HCT116 (cell line): ENCODE data around the gene GPR146. TPM values are rescaled to one million over a fixed set of nuclear protein-coding genes. Genes with fewer than 3 reads are reported as not detected.
A peak's percentile ranks its signal among the peaks of the same experiment; 100 is the strongest.

ENCODE experiments used
- ATAC-seq: fragments of 200-7000 bp; cut with Tn5 transposase; 2 replicates; pipeline ENCODE4 v1.9.1; 2020; ENCODE audit warnings: mild to moderate bottlenecking, moderate library complexity
- BruUV-seq: library from RNA; stranded (reverse); fragments of 400-500 nt; replicated peaks from 2 replicates; lab custom pipeline; 2021; lab: Mats Ljungman, UMichigan
- CTCF ChIA-PET: fragments of 300-600 bp; sonication (Branson Sonifier 250); formaldehyde crosslinking; loops from one replicate; lab custom pipeline; 2021; ENCODE audit warnings: antibody characterized with exemption; lab: Charles Lee
- POLR2A ChIA-PET: fragments of 300-600, 350-600 bp; sonication (Branson Sonifier 250); formaldehyde crosslinking; loops from one replicate; lab custom pipeline; 2021; ENCODE audit warnings: antibody characterized with exemption; lab: Charles Lee
- RAD21 ChIA-PET, 2 experiments: fragments of 300-600 bp; sonication (Branson Sonifier 250); formaldehyde crosslinking; loops; one replicate each; lab custom pipeline; 2023; ENCODE audit warnings: low total read pairs in 2 of 2; ENCODE audit not compliant: uncharacterized antibody in 2 of 2, unreplicated experiment in 2 of 2, low non-redundant PET in 1 of 2; lab: Charles Lee
- DNase-seq: peaks from one replicate; pipeline ENCODE4 v3.0.0-alpha.2; 2010; ENCODE audit warnings: low read depth, low spot score
- H2AFZ ChIP-seq: fragments of 200-600 bp; shearing (Covaris generic), sonication (generic); 2 replicates; pipeline ENCODE4 v1.6.1; 2017; ENCODE audit warnings: low read depth, mixed run types, mixed read lengths, antibody characterized with exemption, low read length; ENCODE audit not compliant: poor library complexity, severe bottlenecking
- H3K27ac ChIP-seq: 2 replicates; pipeline ENCODE4 v1.5.1; 2012; ENCODE audit warnings: low read depth, low read length
- H3K27me3 ChIP-seq: fragments of 200-600 bp; sonication (generic); 2 replicates; pipeline ENCODE4 v1.6.1; 2016; ENCODE audit warnings: mixed run types, low read length, mixed read lengths; ENCODE audit not compliant: insufficient read depth
- H3K36me3 ChIP-seq, 2 experiments: fragments of 200-500 bp in 1 of 2; fragments of 200-600 bp in 1 of 2; sonication (Bioruptor generic) in 1 of 2; sonication (generic) in 1 of 2; 2 replicates each; pipeline versions ENCODE4 v1.5.1 to v1.6.1; 2014 to 2016; ENCODE audit warnings: low read length in 2 of 2, inconsistent platforms in 1 of 2, mixed read lengths in 1 of 2, mixed run types in 1 of 2; ENCODE audit not compliant: insufficient read depth in 2 of 2, control insufficient read depth in 1 of 2
- H3K4me1 ChIP-seq, 2 experiments: fragments of 200-600 bp in 1 of 2; sonication (generic) in 1 of 2; 2 replicates each; pipeline versions ENCODE4 v1.5.1 to v1.6.1; 2012 to 2017; ENCODE audit warnings: low read length in 2 of 2, inconsistent platforms in 1 of 2, mild to moderate bottlenecking in 1 of 2, mixed read lengths in 1 of 2, mixed run types in 1 of 2, moderate library complexity in 1 of 2; ENCODE audit not compliant: insufficient read depth in 2 of 2, control insufficient read depth in 1 of 2
- H3K4me2 ChIP-seq: fragments of 200-600 bp; sonication (generic); 2 replicates; pipeline ENCODE4 v1.6.1; 2017; ENCODE audit warnings: mixed run types, low read length, mixed read lengths
- H3K4me3 ChIP-seq, 2 experiments: fragments of 200-600 bp in 1 of 2; sonication (generic) in 1 of 2; replicated peaks in 1 of 2; 2 replicates each; pipeline ENCODE4 v1.5.1; 2011 to 2016; ENCODE audit warnings: low read length in 2 of 2, control low read depth in 1 of 2, low read depth in 1 of 2, mild to moderate bottlenecking in 1 of 2, mixed read lengths in 1 of 2, mixed run types in 1 of 2
- H3K79me2 ChIP-seq: fragments of 200-600 bp; sonication (generic); 2 replicates; pipeline ENCODE4 v1.6.1; 2017; ENCODE audit warnings: mild to moderate bottlenecking, mixed run types, low read length, moderate library complexity, mixed read lengths; ENCODE audit not compliant: insufficient read depth
- H3K9ac ChIP-seq: fragments of 200-600 bp; sonication (generic); 2 replicates; pipeline ENCODE4 v1.6.1; 2016; ENCODE audit warnings: low read length, mixed read lengths
- H3K9me2 ChIP-seq: fragments of 200-600 bp; sonication (generic), shearing (Covaris generic); 2 replicates; pipeline ENCODE4 v1.6.1; 2017; ENCODE audit warnings: mixed run types, mild to moderate bottlenecking, moderate library complexity; ENCODE audit not compliant: insufficient read depth
- H3K9me3 ChIP-seq, 2 experiments: fragments of 200-500 bp in 1 of 2; fragments of 200-600 bp in 1 of 2; sonication (Bioruptor generic) in 1 of 2; sonication (generic) in 1 of 2; 2 replicates each; pipeline ENCODE4 v1.6.1; 2014 to 2017; ENCODE audit warnings: low read length in 2 of 2, mixed read lengths in 2 of 2, inconsistent platforms in 1 of 2, low read depth in 1 of 2, mild to moderate bottlenecking in 1 of 2, mixed run types in 1 of 2, moderate library complexity in 1 of 2; ENCODE audit not compliant: control insufficient read depth in 1 of 2, insufficient read depth in 1 of 2
- H4K20me1 ChIP-seq: fragments of 200-600 bp; sonication (generic), shearing (Covaris generic); 2 replicates; pipeline ENCODE4 v1.6.1; 2017; ENCODE audit warnings: mixed run types, mild to moderate bottlenecking, moderate library complexity; ENCODE audit not compliant: insufficient read depth
- ATF3 ChIP-seq: IDR thresholded peaks from 2 replicates; pipeline ENCODE4 v1.6.1; 2012
- CBX3 ChIP-seq: IDR thresholded peaks from 2 replicates; pipeline ENCODE4 v1.6.1; 2012; ENCODE audit warnings: low read depth
- CEBPB ChIP-seq: IDR thresholded peaks from 2 replicates; pipeline ENCODE4 v1.6.1; 2012; ENCODE audit warnings: low read depth
- EGR1 ChIP-seq: IDR thresholded peaks from 2 replicates; pipeline ENCODE4 v1.6.1; 2012; ENCODE audit warnings: low read depth
- ELF1 ChIP-seq: IDR thresholded peaks from 2 replicates; pipeline ENCODE4 v1.6.1; 2012; ENCODE audit warnings: low read depth, borderline replicate concordance
- EZH2 ChIP-seq: fragments of 200-600 bp; sonication (generic); IDR thresholded peaks from 2 replicates; pipeline ENCODE4 v1.6.1; 2017; ENCODE audit warnings: antibody characterized with exemption, mixed run types
- EZH2phosphoT487 ChIP-seq: fragments of 200-600 bp; IDR thresholded peaks from 2 replicates; pipeline ENCODE4 v1.6.1; 2018; ENCODE audit warnings: antibody characterized with exemption, borderline replicate concordance
- FOSL1 ChIP-seq: IDR thresholded peaks from 2 replicates; pipeline ENCODE4 v1.6.1; 2012; ENCODE audit warnings: low read depth
- JUND ChIP-seq: IDR thresholded peaks from 2 replicates; pipeline ENCODE4 v1.6.1; 2012
- MAX ChIP-seq: IDR thresholded peaks from 2 replicates; pipeline ENCODE4 v1.6.1; 2012
- POLR2A ChIP-seq: IDR thresholded peaks from 2 replicates; pipeline ENCODE4 v1.7.0; 2011; ENCODE audit warnings: borderline replicate concordance; ENCODE audit not compliant: insufficient read depth, insufficient read length; ENCODE audit errors: extremely low read depth
- POLR2AphosphoS5 ChIP-seq: IDR thresholded peaks from 2 replicates; pipeline ENCODE4 v1.6.1; 2011; ENCODE audit warnings: mild to moderate bottlenecking, low read depth, low read length, moderate library complexity
- REST ChIP-seq: IDR thresholded peaks from 2 replicates; pipeline ENCODE4 v1.6.1; 2012; ENCODE audit warnings: low read depth
- SIN3A ChIP-seq: IDR thresholded peaks from 2 replicates; pipeline ENCODE4 v1.6.1; 2012; ENCODE audit warnings: low read depth
- SP1 ChIP-seq: IDR thresholded peaks from 2 replicates; pipeline ENCODE4 v1.6.1; 2012; ENCODE audit warnings: low read depth
- SRF ChIP-seq: IDR thresholded peaks from 2 replicates; pipeline ENCODE4 v1.6.1; 2012; ENCODE audit warnings: low read depth
- TCF7L2 ChIP-seq: IDR thresholded peaks from 2 replicates; pipeline ENCODE4 v1.7.0; 2011; ENCODE audit warnings: borderline replicate concordance, inconsistent platforms; ENCODE audit not compliant: insufficient read depth, insufficient read length; ENCODE audit errors: extremely low read depth
- YY1 ChIP-seq: IDR thresholded peaks from 2 replicates; pipeline ENCODE4 v1.6.1; 2011; ENCODE audit warnings: low read length, low read depth, moderate library complexity, mild to moderate bottlenecking; ENCODE audit not compliant: insufficient replicate concordance; ENCODE audit errors: extremely low read depth
- ZFX ChIP-seq: fragments of 450-650 bp; IDR thresholded peaks from 2 replicates; pipeline ENCODE4 v1.6.1; 2017
- ZNF274 ChIP-seq: fragments of 200-500 bp; sonication (Bioruptor generic); IDR thresholded peaks from 2 replicates; pipeline ENCODE4 v1.6.1; 2014; ENCODE audit warnings: mild to moderate bottlenecking, low read depth, low read length, inconsistent platforms
- intact Hi-C: fragments of 100-400 bp; cut with micrococcal nuclease; formaldehyde crosslinking; loops from 2 replicates; pipeline ENCODE4 v1.10.0; 2022
- total RNA-seq: library from RNA; stranded (reverse); gene quantifications from one replicate; pipeline ENCODE4 v1.2.1, GENCODE V29; 2021; ENCODE audit not compliant: unreplicated experiment

The GPR146 gene
- total RNA-seq, 1 experiment from 2014 or later: 2.4 TPM

- H3K4me2 ChIP-seq: peak overlapping the region; percentile 82
These were observed 15.3 kb upstream of the GPR146 start for GRCh38 chr7:1028775-1029636.

More at GRCh38 chr7:1028775-1029636, 15.3 kb upstream of the GPR146 start:
- intact Hi-C loops: no loop called here
- Histone ChIP-seq H3K9me3 (no peaks in the 10 kb centered on the region), H3K36me3 (peaks cover 0 to 9% of the 10 kb centered on the region in 2 experiments; a peak in 2 of 4 replicates), H3K27me3 (no peaks in the 10 kb centered on the region), H3K4me3 (peak overlapping the region; percentile 49 to 73), H2AFZ (no peak overlapping the region)
- peak; percentile 69 for DNase-seq
- CTCF ChIA-PET: interaction anchor here (0.6 to 1.2 kb wide), 2 partner anchors 16 to 219 kb away, joined by 3 read pairs; partner anchors contain the start of gene GPR146
- TF ChIP-seq REST: no peak
- TF ChIP-seq SIN3A: 0 out of 2 replicates have a peak, but pooled peaks have one; percentile 38
- TF ChIP-seq CBX3: no peak
- TF ChIP-seq EGR1: no peak
- no peak for TF ChIP-seq EZH2phosphoT487
- TF ChIP-seq SP1: no peak
- peak; percentile 23; the same call in 1 of the 2 replicates for TF ChIP-seq ZFX
- TF ChIP-seq YY1: no peak
- no peak for TF ChIP-seq EZH2
- no peak for TF ChIP-seq CEBPB
- no peak for TF ChIP-seq TCF7L2
- TF ChIP-seq ZNF274: no peak
- no peak for TF ChIP-seq SRF
- peak; percentile 96 for TF ChIP-seq MAX
- TF ChIP-seq JUND: peak; percentile 78
- peak; percentile 56 for TF ChIP-seq POLR2AphosphoS5
- no peak for TF ChIP-seq ATF3
- TF ChIP-seq ELF1: no peak
- TF ChIP-seq POLR2A: no peak
- TF ChIP-seq FOSL1: no peak; the same call in none of the 2 replicates
- TF ChIP-seq, all 23 proteins: peak for 5
- peaks cover 10 to 26% of the 10 kb centered on the region in 2 experiments for H3K4me1 ChIP-seq
- ATAC-seq: peak; percentile 87
- TSS peak; percentile 92 for BruUV-seq
- peaks cover 41% of the 10 kb centered on the region for H3K79me2 ChIP-seq
- H3K27ac ChIP-seq: peak overlapping the region; percentile 92
- H3K9ac ChIP-seq: peak overlapping the region; percentile 81
- ChIA-PET RAD21 (no interaction called here), POLR2A (no interaction called here)
- H4K20me1 ChIP-seq: no peaks in the 10 kb centered on the region
- no peaks in the 10 kb centered on the region for H3K9me2 ChIP-seq
